GM12878 (cell line): ENCODE data around the gene SNAP91. TPM values are rescaled to one million over a fixed set of nuclear protein-coding genes. Genes with fewer than 3 reads are reported as not detected.

Experiments
- ATAC-seq: fragments of 200-7000 bp; cut with Tn5 transposase; 3 replicates; pipeline ENCODE4 v1.9.1; 2020; ENCODE audit warnings: mild to moderate bottlenecking, moderate library complexity
- BruUV-seq: library from RNA; stranded (reverse); fragments of 400-500 nt; replicated peaks from 2 replicates; lab custom pipeline; 2021; lab: Mats Ljungman, UMichigan
- CTCF ChIA-PET: fragments of 300-600 bp; sonication (Branson Sonifier 250); formaldehyde crosslinking; extraction: SDS; loops from one replicate; lab custom pipeline; 2021; ENCODE audit warnings: inconsistent platforms; lab: Yijun Ruan, JAX
- POLR2A ChIA-PET: fragments of 350-600 bp; formaldehyde crosslinking; extraction: SDS; loops from one replicate; lab custom pipeline; 2021; ENCODE audit warnings: inconsistent platforms; lab: Charles Lee
- RAD21 ChIA-PET: fragments of 300-600 bp; sonication (Branson Sonifier 250); formaldehyde crosslinking; loops from one replicate; lab custom pipeline; 2023; ENCODE audit warnings: antibody characterized with exemption; ENCODE audit not compliant: unreplicated experiment; lab: Charles Lee
- SMC1A ChIA-PET: fragments of 300-600 bp; sonication (Branson Sonifier 250); formaldehyde crosslinking; loops from one replicate; lab custom pipeline; 2023; ENCODE audit not compliant: unreplicated experiment, uncharacterized antibody; lab: Charles Lee
- DNase-seq: peaks from one replicate; pipeline ENCODE4 v3.0.0-alpha.2; 2011; ENCODE audit warnings: low read depth, low spot score
- FAIRE-seq: peaks from 3 replicates; lab custom pipeline; 2011; peaks lifted over from hg19 to GRCh38; lab: Jason Lieb, UNC
- H2AFZ ChIP-seq: 2 replicates; pipeline ENCODE4 v1.6.0; 2011; ENCODE audit warnings: low read depth, low read length, control low read depth; ENCODE audit not compliant: control insufficient read depth
- H3K27ac ChIP-seq: 2 replicates; pipeline ENCODE4 v1.5.1; 2011; ENCODE audit warnings: control low read depth; ENCODE audit not compliant: control insufficient read depth, insufficient read depth
- H3K27me3 ChIP-seq, 2 experiments: replicated peaks in 1 of 2; 2 replicates each; pipeline versions ENCODE4 v1.6.0 to v1.6.1; 2011; ENCODE audit warnings: low read length in 1 of 2; ENCODE audit not compliant: control insufficient read depth in 2 of 2, insufficient read depth in 2 of 2
- H3K36me3 ChIP-seq, 2 experiments: 2 replicates each; pipeline ENCODE4 v1.5.1; 2011; ENCODE audit warnings: low read length in 1 of 2; ENCODE audit not compliant: control insufficient read depth in 2 of 2, insufficient read depth in 2 of 2
- H3K4me1 ChIP-seq: 2 replicates; pipeline ENCODE4 v1.6.1; 2011; ENCODE audit warnings: mild to moderate bottlenecking, low read length, moderate library complexity, mixed read lengths; ENCODE audit not compliant: control insufficient read depth, insufficient read depth
- H3K4me2 ChIP-seq: 2 replicates; pipeline ENCODE4 v1.6.0; 2011; ENCODE audit warnings: control low read depth; ENCODE audit not compliant: control insufficient read depth, insufficient read depth
- H3K4me3 ChIP-seq: fragments of 200-600 bp; sonication (generic); 2 replicates; pipeline ENCODE4 v1.5.1; 2016
- H3K79me2 ChIP-seq: 2 replicates; pipeline ENCODE4 v1.6.0; 2011; ENCODE audit warnings: low read length; ENCODE audit not compliant: control insufficient read depth, insufficient read depth
- H3K9ac ChIP-seq: 2 replicates; pipeline ENCODE4 v1.8.0; 2011; ENCODE audit warnings: low read length, control low read depth, mixed read lengths; ENCODE audit not compliant: control insufficient read depth, insufficient read depth
- H3K9me3 ChIP-seq: replicated peaks from 3 replicates; pipeline ENCODE4 v1.5.1; 2011; ENCODE audit warnings: mild to moderate bottlenecking, low read length; ENCODE audit not compliant: control insufficient read depth, insufficient read depth
- H4K20me1 ChIP-seq: 2 replicates; pipeline ENCODE4 v1.6.0; 2011; ENCODE audit not compliant: control insufficient read depth, insufficient read depth
- CTCF ChIP-seq, 3 experiments: IDR thresholded peaks in 2 of 3; conservative IDR thresholded peaks in 1 of 3; 2 replicates each; pipeline ENCODE4 v1.5.1; 2011; ENCODE audit warnings: low read depth in 3 of 3, low read length in 3 of 3, mild to moderate bottlenecking in 3 of 3, control low read depth in 2 of 3, moderate library complexity in 2 of 3, inconsistent platforms in 1 of 3, mixed read lengths in 1 of 3; ENCODE audit not compliant: control insufficient read depth in 2 of 3, insufficient read depth in 1 of 3; ENCODE audit errors: extremely low read depth in 1 of 3
- EP300 ChIP-seq, 2 experiments: fragments of 150-350 bp in 1 of 2; IDR thresholded peaks; 2 replicates each; pipeline ENCODE4 v1.6.1; 2011 to 2012; ENCODE audit warnings: low read depth in 2 of 2, low read length in 2 of 2, borderline replicate concordance in 1 of 2, improper control_type of control experiment in 1 of 2, inconsistent platforms in 1 of 2; ENCODE audit not compliant: control insufficient read depth in 1 of 2
- RAD21 ChIP-seq: IDR thresholded peaks from 2 replicates; pipeline ENCODE4 v1.6.1; 2011; ENCODE audit warnings: mild to moderate bottlenecking, low read depth, low read length, moderate library complexity; ENCODE audit not compliant: insufficient read depth
- WGBS: methylation state at CpG from one replicate; pipeline ENCODE4 v1.1.6; 2016; ENCODE audit warnings: low lambda C conversion rate; ENCODE audit not compliant: insufficient replicate concordance, insufficient coverage; ENCODE audit errors: missing lambda C conversion rate; 5-methylcytosine and 5-hydroxymethylcytosine counted together
- in situ Hi-C: fragments of 300-500 bp; cut with MboI; formaldehyde crosslinking; loops from 9 replicates; pipeline ENCODE4 v1.14.3; 2018; ENCODE audit warnings: mixed read lengths
- intact Hi-C: fragments of 100-400 bp; cut with micrococcal nuclease; formaldehyde crosslinking; loops from one replicate; pipeline ENCODE4 v1.14.2; 2022; ENCODE audit not compliant: unreplicated experiment
- polyA plus RNA-seq, 11 experiments: library from polyadenylated mRNA; depleted of rRNA in 4 of 11; unstranded in 6 of 11; stranded (reverse) in 5 of 11; fragments of >200 nt; fragmentation: Nextera tagmentation in 4 of 11; fragmentation: Illumina TruSeq in 1 of 11; extraction: Ambion mirVana in 4 of 11; extraction: Trizol in 1 of 11; gene quantifications; 1 replicate in 1 of 11; 2 replicates in 10 of 11; pipeline versions ENCODE4 v1.2.1 to v1.2.3, GENCODE V29; 2011 to 2016; ENCODE audit warnings: inconsistent platforms in 2 of 11, missing spikeins in 2 of 11, low read depth in 1 of 11
- total RNA-seq, 4 experiments: library from RNA; depleted of rRNA in 3 of 4; stranded (reverse); fragments of >200 nt in 3 of 4; fragmentation: Illumina TruSeq in 1 of 4; extraction: Trizol in 1 of 4; gene quantifications; 2 replicates each; pipeline versions ENCODE4 v1.2.1 to v1.2.3, GENCODE V29; 2013 to 2021

Gene SNAP91
- total and polyA plus RNA-seq, 10 of the 15 experiments (the other 5 are each of a cell fraction or from before 2014, with no cell fraction given) = 0.01 to 0.49 (median 0.12) TPM; not detected in 2

GRCh38 chr6:83518816-83519480 lies 190.0 kb downstream of the SNAP91 start:
- no peak; the same call in 2 of the 3 replicates for ATAC-seq
- no peak for FAIRE-seq
- H3K27me3 ChIP-seq = no peaks in the 10 kb centered on the region; a peak in 1 of 4 replicates
- ChIA-PET POLR2A (no interaction called here), SMC1A (interaction anchor here (0.5 to 1.9 kb wide), 5 partner anchors 117 to 691 kb away, joined by 3 to 8 read pairs (median 3); no protein-coding TSS in a partner anchor), CTCF (interaction anchor here (1.0 to 4.2 kb wide), 11 partner anchors 7 to 462 kb away, joined by 3 to 23 read pairs (median 4); partner anchors contain the start of genes DOP1A, PRSS35 and UBE3D), RAD21 (interaction anchor here (1.0 to 1.4 kb wide), 2 partner anchors 297 to 298 kb away, joined by 4 to 5 read pairs; no protein-coding TSS in a partner anchor)
- no peaks in the 10 kb centered on the region for H3K9me3 ChIP-seq
- DNase-seq = no peak
- WGBS = 24% methylated on average over 4 of the region's 4 CpGs
- H3K4me2 ChIP-seq = no peak overlapping the region
- no peak overlapping the region for H3K9ac ChIP-seq
- BruUV-seq = no TSS peak
- H3K79me2 ChIP-seq = no peaks in the 10 kb centered on the region
- H3K36me3 ChIP-seq = no peaks in the 10 kb centered on the region
- no peak overlapping the region for H2AFZ ChIP-seq
- no peaks in the 10 kb centered on the region for H4K20me1 ChIP-seq
- no peak overlapping the region for H3K27ac ChIP-seq
- TF ChIP-seq EP300 (IDR thresholded peaks at IDR 0.05; ENCODE audit: borderline replicate concordance in 1 of 2, control insufficient read depth in 1 of 2, low read depth in 2 of 2, low read length in 2 of 2) = no peak
- peak; percentile 38; the same call in 1 of the 2 replicates for TF ChIP-seq RAD21
- TF ChIP-seq CTCF (IDR thresholded peaks at IDR 0.05 in 2 of 3, conservative IDR thresholded peaks at IDR 0.05 in 1 of 3; ENCODE audit: control insufficient read depth in 2 of 3, extremely low read depth in 1 of 3, insufficient read depth in 1 of 3, low read depth in 3 of 3, low read length in 3 of 3) = peak in 2 of 3 experiments; percentile 18 to 33; a peak in 1 of 6 replicates
- H3K4me3 ChIP-seq = no peak overlapping the region
- intact Hi-C loops = no loop called here
- H3K4me1 ChIP-seq = no peaks in the 10 kb centered on the region
- in situ Hi-C loops = loop anchor here (5.0 kb wide), 2 partner anchors 297 to 452 kb away; partner anchors contain the start of genes DOP1A and UBE3D
